B cell (primary cell): ENCODE data around the gene VSTM1. TPM values are rescaled to one million over a fixed set of nuclear protein-coding genes. Genes with fewer than 3 reads are reported as not detected.

ENCODE experiments used
- ATAC-seq: fragments of 200-7000 bp; cut with Tn5 transposase; one replicate; pipeline ENCODE4 v1.10.0; 2021; ENCODE audit warnings: low read depth, mild to moderate bottlenecking, moderate number of reproducible peaks, moderate library complexity
- CTCF ChIA-PET: fragments of 350-600 bp; sonication (Branson Sonifier 250); formaldehyde crosslinking; loops from one replicate; lab custom pipeline; 2021; ENCODE audit warnings: antibody characterized with exemption, inconsistent platforms; lab: Charles Lee
- POLR2A ChIA-PET: fragments of 350-600 bp; sonication (Branson Sonifier 250); formaldehyde crosslinking; loops from one replicate; lab custom pipeline; 2021; ENCODE audit warnings: antibody characterized with exemption; lab: Charles Lee
- DNase-seq: peaks from one replicate; pipeline ENCODE4 v3.0.0; 2013
- H2AFZ ChIP-seq: 2 replicates; pipeline ENCODE4 v1.6.1; 2012; ENCODE audit warnings: mild to moderate bottlenecking, low read depth, low read length; ENCODE audit not compliant: insufficient read depth, poor library complexity, severe bottlenecking
- H3K27ac ChIP-seq, 2 donors: 1 replicate in 1 of 2; 2 replicates in 1 of 2; pipeline ENCODE4 v1.5.1; 2012 to 2013; ENCODE audit warnings: low read length in 2 of 2, mild to moderate bottlenecking in 2 of 2, moderate library complexity in 1 of 2
- H3K27me3 ChIP-seq, 4 experiments: fragments of 200-600 bp in 1 of 4; sonication (generic) in 1 of 4; replicated peaks in 1 of 4; 1 replicate in 2 of 4; 2 replicates in 2 of 4; pipeline versions ENCODE4 v1.6.1 to v1.7.0; 2013 to 2016; ENCODE audit warnings: low read length in 3 of 4, mild to moderate bottlenecking in 2 of 4, mixed read lengths in 1 of 4, moderate library complexity in 1 of 4; ENCODE audit not compliant: insufficient read depth in 4 of 4, control insufficient read depth in 3 of 4; ENCODE audit errors: control extremely low read depth in 1 of 4
- H3K36me3 ChIP-seq, 2 experiments: replicated peaks in 1 of 2; 1 replicate in 1 of 2; 2 replicates in 1 of 2; pipeline versions ENCODE4 v1.6.1 to v1.7.1; 2013; ENCODE audit warnings: low read length in 1 of 2; ENCODE audit not compliant: insufficient read depth in 2 of 2, control insufficient read depth in 1 of 2; ENCODE audit errors: control extremely low read depth in 1 of 2, extremely low read depth in 1 of 2
- H3K4me1 ChIP-seq, 2 donors: fragments of 200-600 bp in 1 of 2; sonication (generic) in 1 of 2; 1 replicate in 1 of 2; 2 replicates in 1 of 2; pipeline versions ENCODE4 v1.5.1 to v1.6.1; 2013 to 2017; ENCODE audit warnings: low read length in 2 of 2; ENCODE audit not compliant: control insufficient read depth in 2 of 2, insufficient read depth in 2 of 2
- H3K4me2 ChIP-seq: replicated peaks from 2 replicates; pipeline ENCODE3; 2012; ENCODE audit warnings: mild to moderate bottlenecking, low read depth, low read length; ENCODE audit not compliant: poor library complexity, severe bottlenecking
- H3K4me3 ChIP-seq, 5 experiments: fragments of 200-600 bp in 1 of 5; sonication (generic) in 1 of 5; 1 replicate in 3 of 5; 2 replicates in 2 of 5; pipeline versions ENCODE4 v1.5.1 to v1.7.0; 2011 to 2016; ENCODE audit warnings: low read length in 4 of 5, mild to moderate bottlenecking in 4 of 5, low read depth in 2 of 5, control low read depth in 1 of 5, moderate library complexity in 1 of 5; ENCODE audit not compliant: insufficient read depth in 1 of 5; ENCODE audit errors: control extremely low read depth in 1 of 5, extremely low read depth in 1 of 5
- H3K79me2 ChIP-seq: fragments of 200-600 bp; sonication (generic); one replicate; pipeline ENCODE4 v1.6.0; 2016; ENCODE audit warnings: low read length; ENCODE audit not compliant: control insufficient read depth, insufficient read depth
- H3K9ac ChIP-seq: fragments of 200-600 bp; sonication (generic); 2 replicates; pipeline ENCODE4 v1.6.1; 2017; ENCODE audit warnings: mild to moderate bottlenecking, low read length, moderate library complexity
- H3K9me3 ChIP-seq, 3 donors: one replicate each; pipeline versions ENCODE4 v1.6.1 to v1.7.1; 2013; ENCODE audit warnings: low read length in 2 of 3; ENCODE audit not compliant: control insufficient read depth in 2 of 3, insufficient read depth in 1 of 3; ENCODE audit errors: control extremely low read depth in 1 of 3
- H4K20me1 ChIP-seq: 2 replicates; pipeline ENCODE4 v1.6.0; 2012; ENCODE audit warnings: mild to moderate bottlenecking, low read length; ENCODE audit not compliant: insufficient read depth, control insufficient read depth, poor library complexity, severe bottlenecking
- H3K27ac Mint-ChIP-seq: one replicate; pipeline ENCODE4 v1.8.0; 2021; ENCODE audit warnings: mixed read lengths
- H3K27me3 Mint-ChIP-seq: one replicate; pipeline ENCODE4 v1.8.0; 2021; ENCODE audit warnings: mixed read lengths
- H3K4me1 Mint-ChIP-seq: one replicate; pipeline ENCODE4 v1.8.0; 2021; ENCODE audit warnings: mixed read lengths
- H3K4me3 Mint-ChIP-seq: one replicate; pipeline ENCODE4 v1.8.0; 2021; ENCODE audit warnings: mixed read lengths
- H3K9me3 Mint-ChIP-seq: one replicate; pipeline ENCODE4 v1.8.0; 2022; ENCODE audit warnings: mixed read lengths; ENCODE audit not compliant: insufficient read depth
- EZH2 ChIP-seq: IDR thresholded peaks from 2 replicates; pipeline ENCODE4 v1.6.1; 2012; ENCODE audit warnings: borderline replicate concordance, low read depth, mild to moderate bottlenecking, moderate library complexity, low read length; ENCODE audit not compliant: insufficient read depth, poor library complexity, severe bottlenecking
- WGBS: methylation state at CpG from one replicate; pipeline ENCODE4 v1.1.5; 2013; ENCODE audit warnings: missing lambda C conversion rate; ENCODE audit not compliant: insufficient coverage; 5-methylcytosine and 5-hydroxymethylcytosine counted together
- intact Hi-C: fragments of 100-400 bp; cut with micrococcal nuclease; formaldehyde crosslinking; loops from one replicate; pipeline ENCODE4 v1.10.0; 2022
- polyA plus RNA-seq: library from polyadenylated mRNA; depleted of rRNA; stranded (reverse); fragments of >200 nt; gene quantifications from 2 replicates; pipeline ENCODE4 v1.2.3, GENCODE V29; 2012
- total RNA-seq, 2 donors: library from RNA; stranded (reverse); fragments of 120-200 nt in 1 of 2; gene quantifications; 1 replicate in 1 of 2; 2 replicates in 1 of 2; pipeline versions ENCODE4 v1.2.3 to v1.2.4, GENCODE V29; 2013 to 2022
- TF ChIP-seq, protein P1 (sequence below): fragments of 200-600 bp; IDR thresholded peaks from one replicate; pipeline ENCODE4 v1.8.0; 2022; ENCODE audit warnings: antibody characterized with exemption, mild to moderate bottlenecking

The VSTM1 gene
- total and polyA plus RNA-seq, 2 donors (not counting 1 experiment from before 2014, with no cell fraction given) = 0.82 TPM; not detected in 1

DNA sequence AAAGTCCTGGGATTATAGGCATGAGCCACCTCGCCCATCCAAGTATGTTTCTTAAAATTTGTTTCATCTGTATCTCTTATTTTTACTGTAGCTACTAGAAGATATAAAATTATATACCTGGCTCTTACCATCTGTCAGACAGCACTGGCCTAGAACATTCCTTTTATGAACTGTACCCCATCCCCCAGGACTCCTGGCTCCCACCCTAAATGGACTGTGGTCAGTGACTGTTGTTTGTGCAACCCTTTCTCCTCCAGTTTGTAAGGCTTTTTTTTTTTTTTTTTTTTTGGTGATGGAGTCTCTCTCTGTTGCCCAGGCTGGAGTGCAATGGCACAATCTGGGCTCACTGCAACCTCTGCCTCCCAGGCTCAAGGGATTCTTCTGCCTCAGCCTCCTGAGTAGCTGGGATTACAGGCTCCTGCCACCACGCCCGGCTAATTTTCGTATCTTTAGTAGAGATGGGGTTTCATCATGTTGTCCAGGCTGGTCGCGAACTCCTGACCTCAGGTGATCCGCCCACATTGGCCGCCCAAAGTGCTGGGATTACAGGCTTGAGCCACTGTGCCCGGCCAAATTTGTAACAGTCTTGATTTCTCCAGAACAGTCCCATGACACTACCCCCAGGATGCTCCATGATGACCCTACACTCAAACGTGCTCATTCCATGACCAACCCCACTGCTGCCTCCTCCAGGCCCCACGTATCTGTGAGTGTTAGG is 41.5 kb upstream of the VSTM1 start:
- Histone ChIP-seq H4K20me1 (peaks cover 9% of the 10 kb centered on the region), H3K4me3 (no peak overlapping the region), H2AFZ (no peak overlapping the region), H3K4me1 (peaks cover 6 to 13% of the 10 kb centered on the region in 2 donors), H3K36me3 (peaks cover 0 to 26% of the 10 kb centered on the region in 2 experiments), H3K9ac (no peak overlapping the region), H3K4me2 (no peak overlapping the region), H3K27me3 (no peaks in the 10 kb centered on the region), H3K79me2 (peaks cover 48% of the 10 kb centered on the region), H3K9me3 (peaks cover 0 to 8% (median 0%) of the 10 kb centered on the region in 3 donors), H3K27ac (no peak overlapping the region)
- no peak overlapping the region for H3K4me3 Mint-ChIP-seq
- H3K9me3 Mint-ChIP-seq = no peaks in the 10 kb centered on the region
- peaks cover 20% of the 10 kb centered on the region for H3K4me1 Mint-ChIP-seq
- intact Hi-C loops = loop anchor here (5.0 kb wide), 1 partner anchor 908 kb away; no protein-coding TSS in a partner anchor
- no peak for ATAC-seq
- CTCF ChIA-PET = no interaction called here
- no peaks in the 10 kb centered on the region for H3K27me3 Mint-ChIP-seq
- TF ChIP-seq, protein P1, sequence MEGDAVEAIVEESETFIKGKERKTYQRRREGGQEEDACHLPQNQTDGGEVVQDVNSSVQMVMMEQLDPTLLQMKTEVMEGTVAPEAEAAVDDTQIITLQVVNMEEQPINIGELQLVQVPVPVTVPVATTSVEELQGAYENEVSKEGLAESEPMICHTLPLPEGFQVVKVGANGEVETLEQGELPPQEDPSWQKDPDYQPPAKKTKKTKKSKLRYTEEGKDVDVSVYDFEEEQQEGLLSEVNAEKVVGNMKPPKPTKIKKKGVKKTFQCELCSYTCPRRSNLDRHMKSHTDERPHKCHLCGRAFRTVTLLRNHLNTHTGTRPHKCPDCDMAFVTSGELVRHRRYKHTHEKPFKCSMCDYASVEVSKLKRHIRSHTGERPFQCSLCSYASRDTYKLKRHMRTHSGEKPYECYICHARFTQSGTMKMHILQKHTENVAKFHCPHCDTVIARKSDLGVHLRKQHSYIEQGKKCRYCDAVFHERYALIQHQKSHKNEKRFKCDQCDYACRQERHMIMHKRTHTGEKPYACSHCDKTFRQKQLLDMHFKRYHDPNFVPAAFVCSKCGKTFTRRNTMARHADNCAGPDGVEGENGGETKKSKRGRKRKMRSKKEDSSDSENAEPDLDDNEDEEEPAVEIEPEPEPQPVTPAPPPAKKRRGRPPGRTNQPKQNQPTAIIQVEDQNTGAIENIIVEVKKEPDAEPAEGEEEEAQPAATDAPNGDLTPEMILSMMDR = no peak
- TF ChIP-seq EZH2 = no peak
- POLR2A ChIA-PET = interaction anchor here (0.7 kb wide), 2 partner anchors 39 to 92 kb away, joined by 4 to 9 read pairs; no protein-coding TSS in a partner anchor
- WGBS = 95% methylated on average over 5 of the region's 11 CpGs
- no peak overlapping the region for H3K27ac Mint-ChIP-seq
- no peak for DNase-seq
